ENCODE data around the gene POLR3A.

Gene POLR3A

DNA sequence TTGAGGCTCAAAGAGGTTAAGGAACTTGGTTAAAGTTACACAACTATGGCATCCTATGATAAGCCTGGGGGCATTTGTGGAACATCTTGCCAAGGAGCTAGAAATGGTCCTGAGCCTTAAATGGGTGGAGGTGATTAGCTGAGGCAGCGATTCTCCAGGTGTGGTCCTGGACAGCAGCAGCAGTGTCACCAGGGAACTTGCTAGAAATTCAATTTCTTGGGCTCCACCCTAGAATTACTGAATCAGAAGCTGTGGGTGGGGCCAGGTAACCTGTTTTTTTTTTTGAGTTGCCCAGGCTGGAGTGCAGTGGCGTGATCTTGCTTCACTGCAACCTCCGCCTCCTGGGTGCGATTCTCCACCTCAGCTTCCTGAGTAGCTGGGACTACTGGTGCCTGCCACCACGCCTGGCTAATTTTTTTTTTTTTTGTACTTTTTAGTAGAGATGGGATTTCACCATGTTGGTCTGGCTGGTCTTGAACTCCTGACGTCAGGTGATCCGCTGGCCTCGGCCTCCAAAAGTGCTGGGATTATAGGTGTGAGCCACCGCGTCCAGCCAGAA lies 17.5 kb upstream of the POLR3A start:
- DNase-seq, result no peak

GRCh38 chr10:78045856-78046255 lies 16.5 kb upstream of the POLR3A start:
- DNase-seq, result no peak

GRCh38 chr10:78045237-78045636 lies 15.9 kb upstream of the POLR3A start:
- DNase-seq, result no peak

DNA sequence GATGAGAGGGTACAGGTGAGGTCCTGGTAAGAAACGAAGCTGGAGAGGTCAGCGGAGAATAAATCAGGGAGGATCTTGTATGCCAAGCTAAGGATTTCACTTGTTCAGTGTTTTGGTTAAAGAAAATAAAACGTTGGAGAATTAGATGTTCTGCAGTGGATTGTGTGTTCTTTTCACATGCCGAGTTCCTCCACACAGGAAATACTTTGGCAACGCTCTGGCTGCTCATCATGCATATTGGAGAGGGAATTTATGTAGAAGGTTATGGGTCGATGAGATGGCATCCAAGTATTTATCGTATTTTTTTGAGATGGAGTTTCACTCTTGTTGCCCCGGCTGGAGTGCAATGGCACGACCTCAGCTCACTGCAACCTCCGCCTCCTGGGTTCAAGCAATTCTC lies 15.4 kb upstream of the POLR3A start:
- DNase-seq, result no peak

- DNase-seq, result no peak
These were observed 14.9 kb upstream of the POLR3A start for GRCh38 chr10:78044179-78044578.

- DNase-seq, result no peak
These were observed 13.4 kb upstream of the POLR3A start for GRCh38 chr10:78042752-78043104.

DNA sequence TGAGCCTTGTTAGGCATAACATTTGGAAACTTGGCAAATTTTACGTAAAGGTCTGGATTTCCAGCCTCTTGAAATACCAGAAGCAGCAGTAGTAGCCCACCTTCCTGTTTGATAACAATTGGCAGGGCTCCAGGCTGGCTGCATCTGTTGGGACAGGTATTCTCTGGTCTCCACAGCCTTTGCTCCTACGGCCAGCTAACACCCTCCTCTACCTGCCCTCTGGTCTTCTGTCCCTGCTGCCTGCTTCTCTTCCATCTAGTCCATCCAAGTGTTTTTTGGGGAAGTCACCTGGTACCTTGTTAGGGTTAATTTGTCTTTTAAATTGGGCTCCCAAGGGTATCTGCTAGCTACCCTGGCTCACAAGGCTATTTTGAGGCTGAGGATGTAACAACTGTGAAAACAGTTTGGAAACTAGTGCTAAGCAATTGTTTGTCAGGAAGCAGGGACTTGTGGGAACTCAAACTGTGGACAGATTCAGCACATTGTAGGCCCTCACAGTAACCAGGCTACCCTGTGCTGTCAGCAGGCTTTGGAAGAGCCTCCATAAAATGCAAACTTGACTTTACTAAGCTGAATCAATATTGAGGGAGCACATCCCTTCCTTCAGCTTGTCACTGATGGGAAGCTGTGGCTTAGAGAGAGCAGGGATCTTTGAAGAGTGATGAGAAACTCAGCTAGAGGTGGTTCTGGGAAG lies 12.9 kb upstream of the POLR3A start:
- no peak for DNase-seq

- DNase-seq, result no peak
These were observed 12.1 kb upstream of the POLR3A start for GRCh38 chr10:78041170-78042057.

- DNase-seq, result no peak
These were observed 10.4 kb upstream of the POLR3A start for GRCh38 chr10:78039743-78040142.

DNA sequence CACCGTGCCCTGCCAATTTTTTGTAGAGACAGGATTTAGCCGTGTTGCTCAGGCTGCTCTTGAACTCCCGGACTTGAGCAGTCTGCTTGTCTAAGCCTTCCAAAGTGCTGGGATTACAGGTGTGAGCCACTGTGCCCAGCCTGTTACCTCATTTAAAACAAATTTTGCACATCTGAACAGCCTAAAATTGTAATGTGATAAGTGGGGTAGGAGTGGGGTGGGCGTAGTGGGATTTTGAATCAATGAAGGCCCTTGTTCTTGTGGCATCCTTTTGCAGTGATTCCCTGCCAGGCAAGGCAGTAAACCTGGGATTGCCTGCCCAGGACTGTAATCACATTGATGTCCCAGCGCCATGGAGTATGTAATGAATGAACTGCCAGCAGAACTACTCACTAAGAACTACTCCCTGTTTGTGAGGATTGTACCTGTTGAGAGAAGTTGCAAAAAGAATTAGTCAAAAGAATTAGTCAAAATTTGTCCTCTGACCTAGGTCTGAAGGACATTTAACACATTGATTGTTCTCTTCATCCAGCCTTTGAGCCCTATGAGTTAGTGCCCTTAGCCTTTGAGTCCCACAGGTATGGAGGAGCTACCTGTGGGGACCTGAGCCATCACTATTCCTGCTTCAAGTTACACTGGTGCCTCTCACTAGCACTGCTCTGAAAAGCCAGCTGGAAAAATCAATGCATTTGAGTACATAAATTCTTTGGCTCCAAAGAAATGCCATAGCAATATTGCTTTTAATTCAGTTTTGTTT lies 9.7 kb upstream of the POLR3A start:
- DNase-seq, result no peak

GRCh38 chr10:78038105-78038504 lies 8.8 kb upstream of the POLR3A start:
- no peak for DNase-seq

DNA sequence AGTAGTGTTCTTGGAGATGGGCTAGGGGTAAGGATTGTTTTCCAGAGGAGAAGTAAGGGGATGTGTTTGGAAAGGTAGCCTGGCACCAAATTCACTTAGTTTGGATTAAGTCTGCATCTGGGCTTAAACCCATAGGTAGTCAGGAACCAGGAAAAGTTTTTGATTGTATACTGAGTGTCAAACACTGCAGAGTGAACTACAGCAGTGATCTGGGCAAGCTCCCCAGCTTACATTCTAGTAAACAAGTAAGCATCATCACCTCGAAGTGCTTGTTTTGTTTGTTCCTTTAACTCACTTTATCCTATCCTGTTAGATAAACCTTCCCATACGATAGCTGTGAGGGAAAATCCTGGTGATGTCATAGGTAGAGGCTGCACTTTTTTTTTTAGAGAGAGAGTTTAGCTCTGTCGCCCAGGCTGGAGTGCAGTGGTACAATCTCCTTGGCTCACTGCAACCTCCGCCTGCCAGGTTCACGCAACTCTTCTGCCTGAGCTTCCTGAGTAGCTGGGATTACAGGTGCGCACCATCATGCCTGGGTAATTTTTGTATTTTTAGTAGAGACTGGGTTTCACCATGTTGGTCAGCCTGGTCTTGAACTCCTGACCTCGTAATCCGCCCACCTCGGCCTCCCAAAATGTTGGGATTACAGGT lies 6.7 kb upstream of the POLR3A start:
- DNase-seq, result no peak

- no peak for DNase-seq
These were observed 6.1 kb upstream of the POLR3A start for GRCh38 chr10:78035437-78035836.

DNA sequence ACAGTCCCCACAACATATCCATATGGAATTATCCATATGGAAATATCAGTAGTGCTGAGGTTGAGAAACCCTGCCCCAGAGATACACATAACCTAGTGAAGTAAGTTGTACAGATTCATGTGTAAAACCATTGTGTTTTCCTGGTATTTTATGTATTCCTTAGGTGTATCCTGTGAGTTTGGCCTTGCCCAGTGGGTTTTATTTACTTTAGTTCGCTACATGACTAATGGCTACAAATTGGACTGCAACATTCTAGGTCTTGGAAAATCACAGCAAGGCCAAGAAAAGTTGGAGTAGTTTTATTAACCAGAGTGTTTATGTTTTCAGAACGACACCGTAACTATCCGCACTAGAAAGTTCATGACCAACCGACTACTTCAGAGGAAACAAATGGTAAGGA lies 5.7 kb upstream of the POLR3A start:
- DNase-seq, result no peak

DNA sequence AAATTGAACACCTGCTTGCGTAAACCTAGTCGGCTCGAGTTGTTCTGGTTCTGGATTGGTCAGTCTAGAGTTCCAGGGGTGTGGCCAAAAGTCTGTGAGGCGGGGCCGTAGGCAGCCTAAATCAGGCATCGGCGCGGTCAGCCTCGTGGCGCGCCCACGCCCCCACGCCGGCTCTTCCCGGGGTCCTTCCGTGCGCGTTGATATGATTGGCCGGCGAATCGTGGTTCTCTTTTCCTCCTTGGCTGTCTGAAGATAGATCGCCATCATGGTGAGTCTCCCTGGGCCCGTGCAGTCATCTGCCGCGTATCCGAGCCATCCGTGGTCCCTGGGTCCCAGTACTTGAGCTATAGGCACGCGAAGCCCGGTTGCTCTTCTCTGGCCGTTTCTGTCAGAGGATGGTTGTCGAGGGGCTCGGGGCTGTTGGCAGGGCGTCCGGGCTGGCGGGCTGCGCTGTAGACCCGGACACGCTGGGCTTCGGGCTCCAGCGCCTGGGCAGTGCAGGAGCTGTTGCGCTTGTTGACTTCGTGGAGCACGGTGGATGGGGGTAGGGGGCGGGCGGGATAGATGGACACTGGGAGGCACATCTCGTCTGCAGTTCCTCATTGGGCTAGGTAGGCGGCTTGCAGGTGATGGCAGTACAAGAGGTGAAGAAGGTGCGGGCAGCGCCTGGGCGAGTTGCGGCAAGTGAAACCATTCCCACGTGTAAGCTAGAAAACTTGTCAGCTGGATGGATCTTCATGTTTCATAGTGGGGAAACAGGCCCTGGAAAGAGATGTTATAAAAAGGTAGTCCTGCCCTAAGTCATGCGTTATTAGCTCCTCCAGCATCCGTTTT lies 4.5 kb upstream of the POLR3A start, which contains the start of gene RPS24:
Gene RPS24, plus strand, starts transcription at position 227 of the 834 bp plus-strand sequence. Its CDS starts 39 bp downstream, at position 266.
- peak; percentile 97 for DNase-seq

GRCh38 chr10:78033387-78033636 lies 4.0 kb upstream of the POLR3A start:
- DNase-seq, result no peak

- peak; percentile 37 for DNase-seq
These were observed 662 bp downstream of the POLR3A start for GRCh38 chr10:78028438-78029268.

DNA sequence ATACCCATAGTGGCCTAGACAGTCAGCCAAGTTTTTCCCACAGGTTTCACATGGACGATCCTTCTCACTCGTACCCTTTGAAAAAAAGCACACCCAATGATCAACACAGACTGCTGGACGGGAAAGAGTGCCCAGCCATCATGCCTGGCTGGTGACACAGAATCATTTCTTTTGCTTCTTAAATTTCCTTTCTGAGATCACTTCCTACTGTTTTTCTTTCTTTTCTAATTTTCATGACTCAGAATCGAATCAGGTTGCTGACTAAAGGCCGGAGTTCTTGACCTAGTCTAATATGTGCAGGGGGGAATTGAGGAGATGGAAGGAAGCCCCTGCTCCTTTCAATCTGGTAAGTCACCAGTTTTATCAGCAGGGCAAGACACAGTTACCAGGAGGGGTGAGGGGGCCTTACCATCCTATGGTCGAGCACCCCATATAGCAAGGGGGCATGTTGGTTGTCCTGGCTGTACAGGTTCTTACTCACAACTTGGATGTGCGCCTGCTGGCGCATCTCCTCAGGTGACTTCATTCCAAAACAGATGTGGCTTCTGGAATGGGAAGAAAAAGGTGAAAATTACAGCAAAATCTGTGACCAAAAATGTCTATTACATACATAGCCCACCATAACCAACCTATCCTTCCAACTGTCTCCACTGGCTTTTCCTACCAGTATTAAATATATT lies 3.5 kb downstream of the POLR3A start:
- DNase-seq, result no peak

DNA sequence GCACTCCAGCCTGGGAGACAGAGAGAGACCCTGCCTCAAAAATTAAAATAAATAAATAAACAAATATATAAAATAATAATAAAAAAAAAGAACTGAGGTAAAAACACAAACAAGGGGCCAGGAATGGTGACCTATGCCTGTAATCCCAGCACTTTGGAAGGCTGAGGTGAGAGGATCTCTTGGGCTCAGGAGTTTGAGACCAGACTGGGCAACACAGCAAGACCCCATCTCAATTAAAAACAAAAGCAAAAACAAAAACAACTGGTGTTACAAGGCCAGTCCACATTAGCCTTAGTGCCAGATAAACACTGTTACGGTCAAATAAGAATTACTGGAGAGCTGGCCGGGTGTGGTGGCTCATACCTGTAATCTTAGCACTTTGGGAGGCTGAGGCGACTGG lies 5.6 kb downstream of the POLR3A start:
- DNase-seq, result no peak

GRCh38 chr10:78021201-78021600 lies 8.1 kb downstream of the POLR3A start:
- DNase-seq, result no peak

DNA sequence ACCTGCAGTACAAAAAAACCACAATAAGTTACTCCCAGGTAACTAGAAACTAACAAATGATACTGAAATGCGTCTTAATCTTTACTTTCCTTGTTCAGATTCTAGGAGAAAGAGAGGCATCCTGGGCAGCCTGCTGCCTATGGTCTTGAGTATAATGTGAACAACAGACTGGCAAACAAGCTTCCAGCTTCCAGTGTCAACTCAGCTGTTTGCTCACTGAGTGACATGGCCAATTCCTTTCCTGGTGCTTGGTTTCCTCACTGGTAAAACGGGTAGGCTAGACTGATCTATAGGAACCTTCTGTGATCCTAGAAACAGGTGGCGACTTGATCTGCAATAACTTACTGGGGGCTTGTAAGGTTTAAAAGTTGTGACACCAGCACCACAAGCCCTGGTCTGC lies 10.1 kb downstream of the POLR3A start:
- DNase-seq, result no peak
